GM19372 (cell line): ENCODE data around the gene GRAMD4.

Experiments used
- ATAC-seq: cut with Tn5 transposase; IDR thresholded peaks from one replicate; pipeline ENCODE4 v1.9.1; 2021; ENCODE audit warnings: mild to moderate bottlenecking, low read depth, moderate library complexity; ENCODE audit not compliant: unreplicated experiment

Gene GRAMD4

GRCh38 chr22:46682011-46682731 lies 62.0 kb downstream of the GRAMD4 start:
- ATAC-seq: no peak

GRCh38 chr22:46684706-46685105 lies 64.5 kb downstream of the GRAMD4 start:
- no peak for ATAC-seq

DNA sequence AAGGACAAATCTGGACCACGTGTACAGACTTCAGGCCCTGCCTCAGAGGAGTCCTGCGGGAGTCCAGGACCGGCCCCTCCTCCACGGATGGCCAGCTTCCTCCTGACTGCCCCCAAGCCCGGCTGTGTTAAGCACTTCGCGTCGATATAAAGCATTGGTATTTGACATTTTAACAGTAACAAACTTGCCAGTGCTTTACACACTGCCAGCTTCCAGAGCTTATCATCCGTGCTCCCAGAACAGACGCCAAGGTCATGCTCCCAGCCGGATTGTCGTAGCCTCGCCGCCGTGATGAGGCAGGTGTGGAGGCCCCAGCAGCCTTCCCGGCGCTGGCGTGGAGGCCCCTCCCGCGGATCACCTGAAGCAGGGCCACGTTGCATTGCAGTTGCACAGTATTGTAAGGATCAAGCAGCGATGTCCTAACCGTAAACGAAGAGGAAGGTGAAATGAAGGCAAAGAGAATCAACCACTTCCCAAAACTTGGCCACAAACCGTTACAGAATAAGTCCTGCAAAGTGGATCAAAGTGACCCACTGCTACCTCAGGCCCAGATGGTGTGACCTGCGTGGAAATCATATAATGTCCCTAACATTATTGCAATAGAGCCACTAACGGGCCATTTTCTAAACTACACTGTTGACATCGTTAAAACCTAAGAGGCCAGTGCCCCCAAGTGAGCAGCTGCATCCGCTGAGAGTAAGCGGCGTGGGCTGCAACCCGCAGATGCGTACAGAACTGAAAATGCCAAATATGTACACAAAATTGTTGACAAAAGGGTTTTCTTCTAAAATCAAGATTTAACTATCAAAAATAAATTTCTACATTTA lies 66.2 kb downstream of the GRAMD4 start:
- no peak for ATAC-seq

- ATAC-seq: no peak
Measured at GRCh38 chr22:46687048-46687444, 66.9 kb downstream of the GRAMD4 start.

DNA sequence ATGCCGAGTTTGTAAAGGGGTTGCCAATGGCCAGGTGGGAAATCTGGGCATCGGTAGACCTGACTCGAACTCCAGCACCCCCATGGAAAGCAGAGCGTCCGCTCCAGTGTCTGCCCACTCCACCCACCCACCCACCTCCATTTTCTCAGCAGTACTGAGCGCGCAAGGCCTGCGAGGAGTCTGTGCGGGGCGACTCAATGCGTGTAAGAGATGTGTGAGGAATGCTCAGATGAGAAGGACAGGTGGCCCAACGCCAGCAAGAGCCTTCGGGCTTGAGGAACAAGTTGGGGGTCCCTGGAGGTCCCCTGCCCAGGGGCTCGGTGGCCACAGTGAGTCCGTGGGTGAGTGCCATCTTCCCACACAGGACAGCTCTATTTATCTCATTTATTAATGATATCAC lies 67.3 kb downstream of the GRAMD4 start:
- no peak for ATAC-seq

GRCh38 chr22:46688949-46689348 lies 68.8 kb downstream of the GRAMD4 start:
- no peak for ATAC-seq

- ATAC-seq: no peak
Measured at GRCh38 chr22:46690146-46690545, 70.0 kb downstream of the GRAMD4 start.

DNA sequence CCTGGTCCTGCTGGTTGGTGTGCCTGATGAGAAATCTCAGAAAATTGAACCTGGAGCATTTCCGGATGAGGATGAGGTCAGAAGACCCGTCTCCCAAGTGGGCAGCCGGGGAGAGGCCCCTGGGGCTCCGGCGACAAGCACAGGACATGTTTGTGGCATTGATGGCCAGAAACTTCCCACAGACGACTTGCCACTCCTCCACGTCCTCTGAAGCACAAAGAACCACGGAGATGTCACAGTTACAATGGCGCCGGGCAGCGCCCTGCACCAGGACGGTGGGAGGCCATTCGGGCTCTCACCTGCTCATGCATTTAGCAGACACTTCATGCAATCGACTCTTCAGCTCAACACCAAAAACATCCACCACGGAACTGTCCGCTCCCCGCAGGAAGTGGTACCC lies 71.4 kb downstream of the GRAMD4 start:
- no peak for ATAC-seq

DNA sequence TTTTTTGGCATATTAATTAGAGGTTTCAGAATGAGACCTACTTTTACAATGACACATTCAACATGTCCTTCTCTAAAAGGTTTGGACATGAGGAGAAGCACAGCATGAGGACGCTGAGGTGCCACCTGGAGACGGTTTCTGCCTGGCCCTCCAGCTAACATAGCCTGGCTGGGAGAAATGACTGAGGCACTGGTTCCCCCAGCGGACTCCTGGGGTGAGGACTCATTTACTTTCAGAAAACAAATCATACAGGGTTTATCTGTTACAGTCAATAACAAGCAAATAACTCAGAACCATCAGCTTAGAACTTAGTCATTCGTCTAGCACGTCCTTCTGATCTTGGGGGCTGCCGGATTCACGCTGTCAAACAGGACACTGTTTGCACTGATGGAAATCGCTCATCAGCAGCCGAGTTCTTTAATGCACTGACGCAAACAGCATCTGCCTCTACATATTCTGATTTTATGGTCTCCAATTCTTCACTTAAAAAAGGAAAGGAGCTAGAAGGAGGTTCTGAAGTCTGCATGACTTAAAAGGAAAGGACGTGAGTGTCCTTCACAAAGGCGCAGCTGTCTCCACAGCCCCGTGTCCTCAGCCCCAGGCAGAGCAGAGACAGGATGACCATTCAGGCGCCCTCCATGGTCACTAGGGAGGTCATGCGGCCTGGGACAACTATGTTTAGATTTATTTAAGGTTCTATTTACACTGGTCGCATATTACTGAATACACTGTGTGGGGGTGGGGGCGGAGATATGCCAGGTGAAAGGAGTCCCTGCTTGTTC lies 73.6 kb downstream of the GRAMD4 start:
- ATAC-seq: no peak

DNA sequence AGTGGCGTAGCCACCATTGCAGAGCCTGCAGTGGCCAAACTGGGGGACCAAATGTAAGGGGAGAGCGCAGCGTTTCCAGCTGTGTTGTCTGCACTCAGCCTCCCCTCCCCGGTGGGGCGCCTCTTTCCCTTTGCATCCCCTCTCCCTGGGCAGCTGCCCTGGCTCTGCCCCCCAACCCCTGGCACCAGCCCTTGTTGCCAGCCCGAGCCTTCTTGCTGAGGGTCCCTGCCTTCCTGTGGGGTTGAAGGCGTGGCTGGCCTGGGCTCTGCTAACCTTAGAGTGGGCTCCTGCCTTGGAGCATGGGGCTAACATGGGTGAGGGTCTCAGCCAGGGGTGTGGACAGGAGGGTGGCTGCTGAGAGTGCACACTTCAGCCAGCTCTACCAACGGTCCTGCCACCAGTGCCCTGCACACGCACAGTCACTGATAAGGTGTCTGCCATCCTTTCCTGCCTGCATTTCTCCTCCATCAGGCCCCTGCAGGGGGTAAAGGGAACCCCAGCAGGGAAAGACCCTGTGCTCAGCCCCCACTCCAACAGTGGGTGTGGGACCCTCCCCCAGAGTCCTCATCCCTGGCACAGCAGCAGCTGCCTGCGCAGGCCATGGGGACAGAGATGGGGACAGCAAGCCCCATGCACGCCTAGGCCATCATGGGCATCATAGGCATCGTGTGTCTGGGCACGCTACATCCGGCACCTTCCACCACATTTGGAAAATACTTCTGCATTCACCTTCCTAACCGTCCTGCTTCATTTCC lies 74.4 kb downstream of the GRAMD4 start:
- ATAC-seq: no peak

GRCh38 chr22:46695346-46696228 lies 75.4 kb downstream of the GRAMD4 start:
- ATAC-seq: no peak

DNA sequence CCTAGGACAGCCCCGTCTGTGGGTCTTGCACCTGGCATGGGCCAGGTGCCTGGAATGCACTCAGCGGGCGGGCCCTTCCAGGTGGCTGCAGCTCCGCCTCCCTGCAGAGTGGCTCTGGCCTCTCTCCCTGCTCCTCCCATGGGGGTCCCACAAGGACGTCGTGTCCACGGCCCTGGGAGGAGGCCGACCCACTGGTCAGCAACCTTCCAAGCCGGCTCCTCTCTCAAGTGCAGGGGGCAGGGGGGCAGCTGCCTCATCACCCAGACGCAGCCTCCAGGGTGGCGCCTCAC lies 76.0 kb downstream of the GRAMD4 start:
- ATAC-seq: no peak

DNA sequence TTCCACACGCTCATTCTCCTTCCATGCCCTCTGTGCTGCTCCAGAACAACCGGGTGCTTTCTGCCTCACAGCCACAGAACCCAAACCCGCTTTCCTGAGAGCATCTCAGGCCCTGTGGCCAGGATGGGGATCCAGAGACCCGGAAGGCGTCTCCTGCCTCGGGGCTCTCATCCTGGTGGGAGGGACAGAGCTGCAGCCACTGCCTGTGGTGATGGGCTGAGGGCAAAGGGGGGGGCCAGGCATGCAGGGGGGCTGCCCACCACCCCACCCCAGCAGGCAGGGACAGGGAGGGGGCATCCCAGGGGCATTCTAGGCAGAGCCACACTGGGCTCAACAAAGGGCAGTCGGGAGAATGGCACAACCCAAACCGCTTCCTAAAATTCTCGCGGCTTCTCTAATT lies 76.4 kb downstream of the GRAMD4 start:
- no peak for ATAC-seq

GRCh38 chr22:46697811-46698515 lies 77.8 kb downstream of the GRAMD4 start:
- no peak for ATAC-seq

DNA sequence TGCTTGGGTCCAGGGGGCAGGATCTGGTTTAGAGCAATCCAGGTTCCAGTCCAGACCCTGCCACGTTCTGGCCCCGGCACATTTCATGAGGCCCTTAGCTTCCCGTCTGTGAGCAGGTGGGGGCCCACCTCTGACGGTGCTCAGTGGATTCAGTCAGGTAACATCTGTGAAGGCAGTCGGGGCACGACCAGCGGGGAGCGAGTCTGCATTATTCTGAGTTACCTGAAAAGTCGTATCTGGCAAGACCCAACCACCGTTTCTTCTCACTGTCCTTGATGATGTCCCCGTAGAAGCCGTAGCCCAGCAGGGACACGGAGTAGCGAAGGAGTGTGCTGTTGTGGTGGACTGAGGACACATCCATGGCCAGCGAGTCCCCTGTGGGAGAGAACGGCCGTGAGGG lies 78.9 kb downstream of the GRAMD4 start:
- ATAC-seq: no peak

DNA sequence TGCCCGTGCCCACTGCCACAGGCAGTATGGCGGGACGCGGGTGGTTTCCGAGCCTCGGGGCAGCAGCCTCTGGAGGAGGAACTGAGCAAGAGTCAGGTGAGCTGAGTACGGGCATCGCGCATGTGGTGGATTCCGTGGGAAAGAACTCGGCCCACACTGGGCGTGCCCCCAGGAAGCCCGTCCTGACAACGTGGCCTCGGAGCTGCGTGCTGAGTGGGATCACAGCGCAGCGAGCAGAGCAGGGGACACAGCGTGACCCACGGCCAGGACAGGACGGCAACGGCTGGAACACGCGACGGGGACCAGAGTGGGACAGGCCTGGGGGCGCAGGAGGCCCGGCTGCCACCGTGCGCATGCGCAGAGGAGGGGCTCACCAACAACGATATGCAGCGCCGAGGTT lies 81.1 kb downstream of the GRAMD4 start:
- no peak for ATAC-seq

DNA sequence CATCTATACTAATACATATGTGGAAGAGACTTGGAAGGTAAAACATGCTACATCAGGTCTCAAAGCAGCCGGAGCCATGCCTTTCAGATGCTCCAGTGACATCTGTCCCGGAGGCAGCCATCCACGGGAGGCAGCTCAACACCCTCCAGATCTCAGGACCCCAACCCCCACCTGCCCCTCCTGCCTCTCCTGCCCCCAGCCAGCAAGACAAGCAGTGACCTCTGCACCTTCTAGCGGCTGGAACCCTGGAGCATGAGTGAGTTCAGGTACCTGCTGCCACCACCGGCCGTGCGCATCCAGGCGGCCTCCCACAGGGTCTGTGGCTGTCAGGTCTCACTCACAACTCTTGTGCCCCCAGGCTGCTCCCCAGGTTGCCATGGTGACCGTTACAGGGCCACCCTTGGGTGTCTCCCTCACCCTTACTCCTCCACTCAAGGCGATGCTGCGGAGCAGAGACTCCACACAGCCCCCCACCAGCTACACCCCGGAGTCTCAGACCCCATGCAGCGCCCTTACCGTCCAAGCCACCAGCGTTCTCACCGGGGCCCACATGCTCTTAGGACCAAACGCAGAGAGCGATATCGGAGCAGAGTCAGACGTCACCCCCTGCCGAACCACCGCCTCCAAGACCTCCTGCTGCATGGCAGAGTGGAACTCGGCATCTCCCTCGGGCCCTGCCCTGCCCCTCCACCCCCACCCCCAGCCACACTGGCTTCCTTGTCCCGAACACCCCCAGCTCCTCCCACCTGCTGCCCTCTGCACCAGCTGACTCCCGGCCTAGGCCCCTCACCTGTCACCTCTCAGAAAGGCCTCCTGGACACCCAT lies 83.2 kb downstream of the GRAMD4 start:
- ATAC-seq: no peak

DNA sequence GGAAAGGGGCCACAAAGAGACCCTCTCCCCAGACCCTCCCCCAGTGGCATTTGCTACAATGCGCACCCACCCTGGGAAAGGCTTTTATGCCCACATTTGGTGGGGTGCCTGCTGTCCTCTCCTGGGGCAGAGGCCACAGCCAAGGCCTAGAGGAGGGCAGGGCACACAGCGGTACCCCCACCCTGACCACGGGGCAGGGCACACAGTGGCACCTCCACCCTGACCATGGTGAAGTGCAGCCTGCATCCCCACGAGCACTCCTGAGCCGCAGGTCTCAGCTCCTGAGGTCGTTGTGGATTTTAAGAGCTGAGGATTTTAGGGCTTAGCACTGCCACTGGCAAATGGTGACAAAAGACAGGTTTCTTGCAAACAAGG lies 83.8 kb downstream of the GRAMD4 start:
- no peak for ATAC-seq
